ENCODE results near the gene PECR.

GRCh38 chr2:216015722-216016464 lies 65.7 kb downstream of the PECR start:
- no peak for TF ChIP-seq POLR2AphosphoS5 (IDR thresholded peaks at IDR 0.05)
- TF ChIP-seq, protein P1, sequence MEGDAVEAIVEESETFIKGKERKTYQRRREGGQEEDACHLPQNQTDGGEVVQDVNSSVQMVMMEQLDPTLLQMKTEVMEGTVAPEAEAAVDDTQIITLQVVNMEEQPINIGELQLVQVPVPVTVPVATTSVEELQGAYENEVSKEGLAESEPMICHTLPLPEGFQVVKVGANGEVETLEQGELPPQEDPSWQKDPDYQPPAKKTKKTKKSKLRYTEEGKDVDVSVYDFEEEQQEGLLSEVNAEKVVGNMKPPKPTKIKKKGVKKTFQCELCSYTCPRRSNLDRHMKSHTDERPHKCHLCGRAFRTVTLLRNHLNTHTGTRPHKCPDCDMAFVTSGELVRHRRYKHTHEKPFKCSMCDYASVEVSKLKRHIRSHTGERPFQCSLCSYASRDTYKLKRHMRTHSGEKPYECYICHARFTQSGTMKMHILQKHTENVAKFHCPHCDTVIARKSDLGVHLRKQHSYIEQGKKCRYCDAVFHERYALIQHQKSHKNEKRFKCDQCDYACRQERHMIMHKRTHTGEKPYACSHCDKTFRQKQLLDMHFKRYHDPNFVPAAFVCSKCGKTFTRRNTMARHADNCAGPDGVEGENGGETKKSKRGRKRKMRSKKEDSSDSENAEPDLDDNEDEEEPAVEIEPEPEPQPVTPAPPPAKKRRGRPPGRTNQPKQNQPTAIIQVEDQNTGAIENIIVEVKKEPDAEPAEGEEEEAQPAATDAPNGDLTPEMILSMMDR (IDR thresholded peaks at IDR 0.05): no peak
